Astrocyte (in vitro differentiated cells and primary cell): ENCODE measurements around the gene CDK7.

Experiments used
- EZH2 ChIP-seq: IDR thresholded peaks from 2 replicates; pipeline ENCODE4 v1.6.1; 2012; ENCODE audit warnings: mild to moderate bottlenecking, low read length, inconsistent platforms; ENCODE audit not compliant: insufficient read depth
- TF ChIP-seq, protein P1 (sequence below): IDR thresholded peaks from 2 replicates; pipeline ENCODE4 v1.5.1; 2011; ENCODE audit warnings: low read depth, mild to moderate bottlenecking, inconsistent platforms, low read length, moderate library complexity; ENCODE audit not compliant: insufficient read depth

DNA sequence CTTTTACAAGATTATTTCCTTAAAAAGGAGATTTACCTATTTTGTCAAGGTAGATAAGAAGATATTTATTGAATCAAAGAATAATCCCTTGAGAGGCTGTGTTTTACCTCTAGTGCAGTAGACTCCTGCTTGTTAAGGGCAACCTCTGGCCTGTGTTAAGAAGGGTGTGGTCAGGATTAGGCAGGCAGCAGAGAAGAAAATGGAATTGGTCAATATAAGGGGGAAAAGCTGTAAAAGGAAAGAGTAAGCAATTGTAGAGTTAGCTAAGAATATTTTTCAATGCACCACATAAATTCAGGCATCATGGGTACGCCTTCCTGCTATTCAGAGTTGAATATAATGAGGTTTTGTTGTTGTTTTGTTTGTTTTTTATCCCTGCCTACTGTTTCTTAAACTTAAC, 91.7 kb downstream of the CDK7 start:
- TF ChIP-seq, protein P1, sequence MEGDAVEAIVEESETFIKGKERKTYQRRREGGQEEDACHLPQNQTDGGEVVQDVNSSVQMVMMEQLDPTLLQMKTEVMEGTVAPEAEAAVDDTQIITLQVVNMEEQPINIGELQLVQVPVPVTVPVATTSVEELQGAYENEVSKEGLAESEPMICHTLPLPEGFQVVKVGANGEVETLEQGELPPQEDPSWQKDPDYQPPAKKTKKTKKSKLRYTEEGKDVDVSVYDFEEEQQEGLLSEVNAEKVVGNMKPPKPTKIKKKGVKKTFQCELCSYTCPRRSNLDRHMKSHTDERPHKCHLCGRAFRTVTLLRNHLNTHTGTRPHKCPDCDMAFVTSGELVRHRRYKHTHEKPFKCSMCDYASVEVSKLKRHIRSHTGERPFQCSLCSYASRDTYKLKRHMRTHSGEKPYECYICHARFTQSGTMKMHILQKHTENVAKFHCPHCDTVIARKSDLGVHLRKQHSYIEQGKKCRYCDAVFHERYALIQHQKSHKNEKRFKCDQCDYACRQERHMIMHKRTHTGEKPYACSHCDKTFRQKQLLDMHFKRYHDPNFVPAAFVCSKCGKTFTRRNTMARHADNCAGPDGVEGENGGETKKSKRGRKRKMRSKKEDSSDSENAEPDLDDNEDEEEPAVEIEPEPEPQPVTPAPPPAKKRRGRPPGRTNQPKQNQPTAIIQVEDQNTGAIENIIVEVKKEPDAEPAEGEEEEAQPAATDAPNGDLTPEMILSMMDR, result no peak
- no peak for TF ChIP-seq EZH2
